ENCODE data around the gene EFCAB6.

- TF ChIP-seq RAD21 (conservative IDR thresholded peaks at IDR 0.05 in 1 of 2, IDR thresholded peaks at IDR 0.05 in 1 of 2) (no peak), CTCF (IDR thresholded peaks at IDR 0.05) (no peak), CEBPB (IDR thresholded peaks at IDR 0.05) (no peak), POLR2A (IDR thresholded peaks at IDR 0.05; ENCODE audit: low read length) (no peak), MAZ (IDR thresholded peaks at IDR 0.05; ENCODE audit: borderline replicate concordance, low read depth, low read length) (no peak), PHF8 (IDR thresholded peaks at IDR 0.05; ENCODE audit: borderline replicate concordance, low read depth) (no peak), FOSL2 (IDR thresholded peaks at IDR 0.05) (no peak), FOSL2 (CRISPR knock-in tag; IDR thresholded peaks at IDR 0.05) (no peak)
Observed at GRCh38 chr22:43637275-43638260, 174.5 kb downstream of the EFCAB6 start.
